ENCODE data around the gene TRIM7. TPM values are rescaled to one million over a fixed set of nuclear protein-coding genes. Genes with fewer than 3 reads are reported as not detected.

TRIM7 gene
- polyA plus RNA-seq, 1 donor (not counting 4 experiments of a cell fraction or from before 2014, with no cell fraction given), result 27.6 TPM

GRCh38 chr5:181187500-181188213, 17.3 kb downstream of the TRIM7 start:
- Histone ChIP-seq H2AFZ (ENCODE audit: control insufficient read depth, low read length) (peak overlapping the region; percentile 22), H3K79me2 (ENCODE audit: control insufficient read depth, insufficient read depth, low read length) (peaks cover 2% of the 10 kb centered on the region), H3K9me3 (ENCODE audit: control insufficient read depth, low read depth, low read length) (no peaks in the 10 kb centered on the region), H3K9ac (ENCODE audit: control insufficient read depth, extremely low read depth, insufficient read depth, low read length) (peak overlapping the region; percentile 50), H3K4me1 (ENCODE audit: control insufficient read depth, extremely low read depth, insufficient read depth, low read length) (peaks cover 16% of the 10 kb centered on the region), H3K27me3 (ENCODE audit: control insufficient read depth, extremely low read depth, insufficient read depth, low read length) (no peaks in the 10 kb centered on the region), H3K9me1 (ENCODE audit: control insufficient read depth, extremely low read depth, insufficient read depth, low read length) (no peaks in the 10 kb centered on the region), H3K4me2 (ENCODE audit: control insufficient read depth, extremely low read depth, insufficient read depth, low read depth, low read length) (peak overlapping the region; percentile 100), H3K27ac (ENCODE audit: control insufficient read depth, insufficient read depth, low read length) (peak overlapping the region; percentile 43), H3K36me3 (ENCODE audit: control insufficient read depth in 2 of 2, extremely low read depth in 1 of 2, insufficient read depth in 2 of 2, low read length in 2 of 2) (no peaks in the 10 kb centered on the region), H4K20me1 (ENCODE audit: control insufficient read depth, extremely low read depth, insufficient read depth, low read length) (peaks cover 2% of the 10 kb centered on the region), H3K4me3 (ENCODE audit: control insufficient read depth in 2 of 3, extremely low read depth in 1 of 3, insufficient read depth in 2 of 3, low read depth in 1 of 3, low read length in 3 of 3) (peak overlapping the region; percentile 54 to 79 (median 66))
- dilution Hi-C loops (cut with MboI; ENCODE audit: extremely low pct_ligation_motif_present, low sequenced_read_pairs), result no loop called here
- peak; percentile 66 for DNase-seq (ENCODE audit: low read depth, low spot score)
- TF ChIP-seq CTCF (optimal IDR thresholded peaks at IDR 0.05 in 1 of 3, IDR thresholded peaks at IDR 0.05 in 1 of 3, conservative IDR thresholded peaks at IDR 0.05 in 1 of 3; ENCODE audit: extremely low read depth in 1 of 3, insufficient read depth in 2 of 3, low read length in 3 of 3) (peak in 1 of 3 experiments; percentile 28), EZH2 (IDR thresholded peaks at IDR 0.05; ENCODE audit: low read length) (no peak)
- FAIRE-seq, result no peak

GRCh38 chr5:181186986-181187499, 18.0 kb downstream of the TRIM7 start:
- Histone ChIP-seq H3K4me3 (ENCODE audit: control insufficient read depth in 2 of 3, extremely low read depth in 1 of 3, insufficient read depth in 2 of 3, low read depth in 1 of 3, low read length in 3 of 3) (peak overlapping the region in 1 of 3 experiments; percentile 47), H3K9ac (ENCODE audit: control insufficient read depth, extremely low read depth, insufficient read depth, low read length) (no peak overlapping the region)

More at GRCh38 chr5:181186986-181187499, 18.0 kb downstream of the TRIM7 start:
- DNase-seq (ENCODE audit: low read depth, low spot score) (no peak), FAIRE-seq (no peak)
- TF ChIP-seq CTCF (optimal IDR thresholded peaks at IDR 0.05 in 1 of 3, IDR thresholded peaks at IDR 0.05 in 1 of 3, conservative IDR thresholded peaks at IDR 0.05 in 1 of 3; ENCODE audit: extremely low read depth in 1 of 3, insufficient read depth in 2 of 3, low read length in 3 of 3) (no peak), EZH2 (IDR thresholded peaks at IDR 0.05; ENCODE audit: low read length) (no peak)
- Histone ChIP-seq H3K9me3 (ENCODE audit: control insufficient read depth, low read depth, low read length) (no peaks in the 10 kb centered on the region), H3K27me3 (ENCODE audit: control insufficient read depth, extremely low read depth, insufficient read depth, low read length) (no peaks in the 10 kb centered on the region), H3K79me2 (ENCODE audit: control insufficient read depth, insufficient read depth, low read length) (no peaks in the 10 kb centered on the region), H4K20me1 (ENCODE audit: control insufficient read depth, extremely low read depth, insufficient read depth, low read length) (peaks cover 2% of the 10 kb centered on the region), H2AFZ (ENCODE audit: control insufficient read depth, low read length) (peak overlapping the region; percentile 22), H3K9me1 (ENCODE audit: control insufficient read depth, extremely low read depth, insufficient read depth, low read length) (no peaks in the 10 kb centered on the region), H3K27ac (ENCODE audit: control insufficient read depth, insufficient read depth, low read length) (peak overlapping the region; percentile 14), H3K36me3 (ENCODE audit: control insufficient read depth in 2 of 2, extremely low read depth in 1 of 2, insufficient read depth in 2 of 2, low read length in 2 of 2) (no peaks in the 10 kb centered on the region), H3K4me1 (ENCODE audit: control insufficient read depth, extremely low read depth, insufficient read depth, low read length) (peaks cover 12% of the 10 kb centered on the region), H3K4me2 (ENCODE audit: control insufficient read depth, extremely low read depth, insufficient read depth, low read depth, low read length) (peak overlapping the region; percentile 76)
- dilution Hi-C loops (cut with MboI; ENCODE audit: extremely low pct_ligation_motif_present, low sequenced_read_pairs), result no loop called here

Data from keratinocyte (primary cell).